GM23338 (cell line): ENCODE results near the gene RBCK1. TPM values are rescaled to one million over a fixed set of nuclear protein-coding genes. Genes with fewer than 3 reads are reported as not detected.

Experiments used
- ATAC-seq: fragments of 200-7000 bp; cut with Tn5 transposase; 3 replicates; pipeline ENCODE4 v1.9.1; 2020
- DNase-seq: peaks from one replicate; pipeline ENCODE4 v3.0.0-alpha.2; 2015; ENCODE audit warnings: low spot score
- H2AFZ ChIP-seq: fragments of 200-600 bp; sonication (generic); 2 replicates; pipeline ENCODE4 v1.8.0; 2016; ENCODE audit warnings: antibody characterized with exemption, mild to moderate bottlenecking, moderate library complexity
- H3F3A ChIP-seq: fragments of 200-600 bp; sonication (generic); replicated peaks from 2 replicates; pipeline ENCODE4 v1.8.0; 2017; ENCODE audit warnings: antibody characterized with exemption, mixed run types, low read depth
- H3K27ac ChIP-seq: fragments of 200-600 bp; sonication (generic); 2 replicates; pipeline ENCODE4 v1.6.1; 2016; ENCODE audit warnings: low read depth
- H3K27me3 ChIP-seq: fragments of 200-600 bp; sonication (generic); 2 replicates; pipeline ENCODE4 v1.8.0; 2016; ENCODE audit warnings: mild to moderate bottlenecking, mixed run types, moderate library complexity; ENCODE audit not compliant: insufficient read depth
- H3K36me3 ChIP-seq: fragments of 200-600 bp; sonication (generic); 2 replicates; pipeline ENCODE4 v1.8.0; 2016; ENCODE audit warnings: mild to moderate bottlenecking; ENCODE audit not compliant: insufficient read depth
- H3K4me1 ChIP-seq: fragments of 200-600 bp; sonication (generic); 2 replicates; pipeline ENCODE4 v1.8.0; 2016; ENCODE audit warnings: mild to moderate bottlenecking, moderate library complexity; ENCODE audit not compliant: insufficient read depth
- H3K4me2 ChIP-seq: fragments of 200-600 bp; sonication (generic); 2 replicates; pipeline ENCODE4 v1.7.1; 2017; ENCODE audit warnings: mixed run types
- H3K4me3 ChIP-seq: fragments of 200-600 bp; sonication (generic); 2 replicates; pipeline ENCODE4 v1.6.1; 2016; ENCODE audit warnings: mixed run types
- H3K79me2 ChIP-seq: fragments of 200-600 bp; sonication (generic); replicated peaks from 2 replicates; pipeline ENCODE4 v1.8.0; 2017; ENCODE audit warnings: mild to moderate bottlenecking; ENCODE audit not compliant: insufficient read depth
- H3K9me2 ChIP-seq: fragments of 200-600 bp; sonication (generic); 2 replicates; pipeline ENCODE4 v1.8.0; 2017; ENCODE audit not compliant: insufficient read depth
- H4K20me1 ChIP-seq: fragments of 200-600 bp; sonication (generic); replicated peaks from 2 replicates; pipeline ENCODE4 v1.8.0; 2017; ENCODE audit warnings: mild to moderate bottlenecking; ENCODE audit not compliant: insufficient read depth
- H3K27ac Mint-ChIP-seq: 2 replicates; pipeline ENCODE4 v1.8.0; 2020; ENCODE audit warnings: inconsistent platforms, mild to moderate bottlenecking, moderate library complexity, mixed read lengths
- H3K27me3 Mint-ChIP-seq: 3 replicates; pipeline ENCODE4 v1.8.0; 2022; ENCODE audit warnings: low read depth, mild to moderate bottlenecking, moderate library complexity, mixed read lengths, inconsistent platforms; ENCODE audit not compliant: insufficient read depth, poor library complexity
- H3K36me3 Mint-ChIP-seq: 3 replicates; pipeline ENCODE4 v1.8.0; 2021; ENCODE audit warnings: low read depth, mild to moderate bottlenecking, inconsistent platforms, moderate library complexity, mixed read lengths
- H3K4me1 Mint-ChIP-seq: 3 replicates; pipeline ENCODE4 v1.8.0; 2020; ENCODE audit warnings: mild to moderate bottlenecking, inconsistent platforms, mixed read lengths
- H3K4me3 Mint-ChIP-seq: 3 replicates; pipeline ENCODE4 v1.8.0; 2021; ENCODE audit warnings: moderate library complexity, mild to moderate bottlenecking, inconsistent platforms, mixed read lengths
- H3K9me3 Mint-ChIP-seq: 3 replicates; pipeline ENCODE4 v1.8.0; 2020; ENCODE audit warnings: moderate library complexity, mild to moderate bottlenecking, inconsistent platforms, mixed read lengths
- CREB1 ChIP-seq: fragments of 250-450 bp; sonication (Bioruptor Pico); IDR thresholded peaks from 2 replicates; pipeline ENCODE4 v1.5.0; 2020; ENCODE audit warnings: low read depth, mild to moderate bottlenecking, moderate library complexity
- CTCF ChIP-seq, 2 experiments: fragments of 200-600 bp in 1 of 2; sonication (generic) in 1 of 2; conservative IDR thresholded peaks; 2 replicates each; pipeline versions ENCODE4 v1.5.1 to v1.6.1; 2016 to 2017; ENCODE audit warnings: antibody characterized with exemption in 2 of 2, low read depth in 2 of 2, mild to moderate bottlenecking in 2 of 2, moderate library complexity in 1 of 2
- ETS1 ChIP-seq: IDR thresholded peaks from 2 replicates; pipeline ENCODE4 v1.6.1; 2016; ENCODE audit warnings: antibody characterized with exemption
- EZH2 ChIP-seq: fragments of 200-600 bp; sonication (generic); IDR thresholded peaks from one replicate; pipeline ENCODE4 v1.8.0; 2017; ENCODE audit warnings: antibody characterized with exemption, mild to moderate bottlenecking, low read depth; ENCODE audit not compliant: unreplicated experiment
- EZH2phosphoT487 ChIP-seq: fragments of 200-600 bp; sonication (generic); IDR thresholded peaks from one replicate; pipeline ENCODE4 v1.8.1; 2018; ENCODE audit warnings: antibody characterized with exemption; ENCODE audit not compliant: unreplicated experiment
- JUNB ChIP-seq: IDR thresholded peaks from one replicate; pipeline ENCODE4 v1.6.1; 2016; ENCODE audit warnings: antibody characterized with exemption; ENCODE audit not compliant: unreplicated experiment
- NANOG ChIP-seq: IDR thresholded peaks from 2 replicates; pipeline ENCODE4 v1.6.1; 2016; ENCODE audit warnings: antibody characterized with exemption, borderline replicate concordance
- POLR2AphosphoS5 ChIP-seq: IDR thresholded peaks from 2 replicates; pipeline ENCODE4 v1.6.1; 2016; ENCODE audit warnings: antibody characterized with exemption, low read depth
- REST ChIP-seq: IDR thresholded peaks from one replicate; pipeline ENCODE4 v1.6.1; 2018; ENCODE audit warnings: antibody characterized with exemption; ENCODE audit not compliant: unreplicated experiment
- STAT1 ChIP-seq: IDR thresholded peaks from one replicate; pipeline ENCODE4 v1.6.1; 2016; ENCODE audit warnings: antibody characterized with exemption; ENCODE audit not compliant: unreplicated experiment
- ZNF114 ChIP-seq: fragments of 250-450 bp; sonication (Bioruptor Pico); IDR thresholded peaks from 2 replicates; pipeline ENCODE4 v1.5.0; 2020; ENCODE audit warnings: mild to moderate bottlenecking, moderate library complexity
- ZNF331 ChIP-seq: fragments of 250-450 bp; sonication (Bioruptor Pico); IDR thresholded peaks from 2 replicates; pipeline ENCODE4 v1.5.0; 2020; ENCODE audit warnings: low read depth, mild to moderate bottlenecking, moderate library complexity
- polyA plus RNA-seq: library from polyadenylated mRNA; unstranded; fragments of >200 nt; fragmentation: Nextera tagmentation; extraction: Ambion mirVana; gene quantifications from 2 replicates; pipeline ENCODE4 v1.2.1, GENCODE V29; 2016
- total RNA-seq: library from RNA; depleted of rRNA; stranded (reverse); fragments of >200 nt; shearing (Covaris generic); gene quantifications from 2 replicates; pipeline ENCODE4 v1.2.3, GENCODE V29; 2014

Gene RBCK1
- total and polyA plus RNA-seq, 2 experiments from 2014 or later = 52.6 to 56.8 TPM

- Histone ChIP-seq H3K4me2 (no peak overlapping the region), H3K9me2 (no peaks in the 10 kb centered on the region), H3F3A (0 out of 2 replicates have a peak, but pooled peaks cover under 1% of the 10 kb centered on the region), H4K20me1 (peaks cover 10% of the 10 kb centered on the region), H3K4me1 (peaks cover 10% of the 10 kb centered on the region), H2AFZ (no peak overlapping the region), H3K27ac (no peak overlapping the region), H3K27me3 (no peaks in the 10 kb centered on the region), H3K4me3 (no peak overlapping the region), H3K79me2 (peaks cover 58% of the 10 kb centered on the region), H3K36me3 (peaks cover 25% of the 10 kb centered on the region)
- Mint-ChIP-seq H3K9me3 (peaks cover 9% of the 10 kb centered on the region), H3K4me3 (no peak overlapping the region), H3K27ac (no peak overlapping the region), H3K36me3 (peaks cover 54% of the 10 kb centered on the region), H3K27me3 (peaks cover 8% of the 10 kb centered on the region), H3K4me1 (peaks cover 15% of the 10 kb centered on the region)
- DNase-seq (no peak), ATAC-seq (no peak)
- TF ChIP-seq EZH2phosphoT487 = no peak
These were observed 4.0 kb downstream of the RBCK1 start for GRCh38 chr20:412081-412480.

GRCh38 chr20:414161-414560 is 6.1 kb downstream of the RBCK1 start:
- Mint-ChIP-seq H3K4me3 (no peak overlapping the region), H3K4me1 (peaks cover 9% of the 10 kb centered on the region), H3K36me3 (peaks cover 61% of the 10 kb centered on the region), H3K9me3 (peaks cover 6% of the 10 kb centered on the region; the same call in 2 of the 3 replicates), H3K27ac (no peak overlapping the region), H3K27me3 (peaks cover 4% of the 10 kb centered on the region)
- ATAC-seq (no peak), DNase-seq (no peak)
- H4K20me1 ChIP-seq = peaks cover 14% of the 10 kb centered on the region
- H2AFZ ChIP-seq = no peak overlapping the region
- no peaks in the 10 kb centered on the region for H3K27me3 ChIP-seq
- no peaks in the 10 kb centered on the region for H3F3A ChIP-seq
- TF ChIP-seq EZH2 = no peak
- peaks cover 6% of the 10 kb centered on the region for H3K4me1 ChIP-seq
- no peaks in the 10 kb centered on the region for H3K9me2 ChIP-seq
- peaks cover 48% of the 10 kb centered on the region for H3K79me2 ChIP-seq
- H3K4me2 ChIP-seq = no peak overlapping the region
- peaks cover 25% of the 10 kb centered on the region for H3K36me3 ChIP-seq
- H3K4me3 ChIP-seq = no peak overlapping the region
- H3K27ac ChIP-seq = no peak overlapping the region

GRCh38 chr20:415820-416322 is 7.8 kb downstream of the RBCK1 start:
- Histone ChIP-seq H3F3A (no peaks in the 10 kb centered on the region), H4K20me1 (peaks cover 14% of the 10 kb centered on the region), H2AFZ (no peak overlapping the region), H3K4me3 (no peak overlapping the region), H3K4me1 (no peaks in the 10 kb centered on the region), H3K9me2 (no peaks in the 10 kb centered on the region), H3K27ac (peak overlapping the region; percentile 66; the same call in 1 of the 2 replicates), H3K27me3 (no peaks in the 10 kb centered on the region), H3K79me2 (peaks cover 31% of the 10 kb centered on the region), H3K4me2 (no peak overlapping the region), H3K36me3 (peaks cover 18% of the 10 kb centered on the region)
- H3K9me3 Mint-ChIP-seq = peaks cover 12% of the 10 kb centered on the region; the same call in 2 of the 3 replicates
- H3K4me3 Mint-ChIP-seq = no peak overlapping the region
- DNase-seq = no peak
- H3K4me1 Mint-ChIP-seq = no peaks in the 10 kb centered on the region; the same call in 2 of the 3 replicates
- H3K27ac Mint-ChIP-seq = peak overlapping the region; percentile 26
- no peak for ATAC-seq
- peaks cover 56% of the 10 kb centered on the region for H3K36me3 Mint-ChIP-seq
- H3K27me3 Mint-ChIP-seq = peaks cover 5% of the 10 kb centered on the region
- TF ChIP-seq NANOG = no peak
- no peak for TF ChIP-seq ZNF114 (CRISPR knock-in tag)
- no peak for TF ChIP-seq EZH2
- no peak for TF ChIP-seq EZH2phosphoT487
- TF ChIP-seq CTCF (conservative IDR thresholded peaks at IDR 0.05; ENCODE audit: low read depth in 2 of 2) = no peak
- TF ChIP-seq ETS1 = no peak
- TF ChIP-seq REST = no peak
- TF ChIP-seq STAT1 = no peak
- no peak for TF ChIP-seq JUNB
- TF ChIP-seq POLR2AphosphoS5 = no peak
- TF ChIP-seq CREB1 = no peak
- TF ChIP-seq ZNF331 (CRISPR knock-in tag) = no peak
